Aorta (tissue), 5 donors: ENCODE measurements around the gene RCN1. TPM values are rescaled to one million over a fixed set of nuclear protein-coding genes. Genes with fewer than 3 reads are reported as not detected.

Experiments
- ATAC-seq: fragments of 200-7000 bp; cut with Tn5 transposase; one replicate; pipeline ENCODE4 v1.9.1; 2022; ENCODE audit warnings: moderate library complexity; ENCODE audit not compliant: low FRiP score
- DNase-seq, 2 donors: peaks; one replicate each; pipeline ENCODE4 v3.0.0-alpha.2; 2020
- H3K27ac ChIP-seq, 2 donors: one replicate each; pipeline ENCODE4 v1.5.1; 2013; ENCODE audit warnings: low read length in 2 of 2, mild to moderate bottlenecking in 2 of 2, moderate library complexity in 2 of 2, control low read depth in 1 of 2, inconsistent platforms in 1 of 2, low read depth in 1 of 2
- H3K27me3 ChIP-seq, 2 donors: one replicate each; pipeline ENCODE4 v1.6.1; 2013; ENCODE audit warnings: control low read depth in 1 of 2, low read length in 1 of 2, mild to moderate bottlenecking in 1 of 2, moderate library complexity in 1 of 2; ENCODE audit not compliant: insufficient read depth in 2 of 2, control insufficient read depth in 1 of 2
- H3K36me3 ChIP-seq, 2 donors: one replicate each; pipeline ENCODE4 v1.6.1; 2013; ENCODE audit warnings: control low read depth in 1 of 2, low read length in 1 of 2, mild to moderate bottlenecking in 1 of 2; ENCODE audit not compliant: insufficient read depth in 2 of 2, control insufficient read depth in 1 of 2
- H3K4me1 ChIP-seq, 2 donors: one replicate each; pipeline ENCODE4 v1.6.1; 2013; ENCODE audit warnings: low read length in 2 of 2, control low read depth in 1 of 2, mild to moderate bottlenecking in 1 of 2, moderate library complexity in 1 of 2; ENCODE audit not compliant: insufficient read depth in 2 of 2, control insufficient read depth in 1 of 2
- H3K4me3 ChIP-seq, 2 donors: one replicate each; pipeline ENCODE4 v1.5.1; 2013; ENCODE audit warnings: low read length in 2 of 2, control low read depth in 1 of 2, mild to moderate bottlenecking in 1 of 2
- H3K9me3 ChIP-seq: one replicate; pipeline ENCODE4 v1.6.1; 2013; ENCODE audit warnings: mild to moderate bottlenecking, low read length; ENCODE audit not compliant: control insufficient read depth
- WGBS, 2 donors: extraction: QIAGEN DNeasy Blood & Tissue Kit; methylation state at CpG; one replicate each; pipeline ENCODE4 v1.1.7; 2013; 5-methylcytosine and 5-hydroxymethylcytosine counted together
- intact Hi-C, 2 donors: fragments of 100-400 bp; cut with DNase I; formaldehyde crosslinking; loops; one replicate each; pipeline versions ENCODE4 v1.14.2 to v1.15.0; 2022
- polyA plus RNA-seq, 2 donors: library from polyadenylated mRNA; stranded (reverse); fragments of 200-250 nt; gene quantifications; one replicate each; pipeline ENCODE4 v1.2.3, GENCODE V29; 2013
- total RNA-seq, 2 donors: library from RNA; stranded (reverse); fragmentation: NEBNext Ultra II Directional; extraction: Animal tissue kit (Norgen Biotek cat#: 25700); gene quantifications; one replicate each; pipeline ENCODE4 v1.2.1, GENCODE V29; 2021
- donor health status: healthy with polysubstance abuse.
- donor health status: Bipolar disorder and iron deficiency.
- donor health status: DM: no; HTN: no; CAD: no.
- donor health status: DM: no; HTN: no; CAD: no.
- donor health status: DM: yes; HTN: yes; CAD: no.

The RCN1 gene
- total and polyA plus RNA-seq, 4 donors = 55.8 to 125 (median 92.2) TPM

DNA sequence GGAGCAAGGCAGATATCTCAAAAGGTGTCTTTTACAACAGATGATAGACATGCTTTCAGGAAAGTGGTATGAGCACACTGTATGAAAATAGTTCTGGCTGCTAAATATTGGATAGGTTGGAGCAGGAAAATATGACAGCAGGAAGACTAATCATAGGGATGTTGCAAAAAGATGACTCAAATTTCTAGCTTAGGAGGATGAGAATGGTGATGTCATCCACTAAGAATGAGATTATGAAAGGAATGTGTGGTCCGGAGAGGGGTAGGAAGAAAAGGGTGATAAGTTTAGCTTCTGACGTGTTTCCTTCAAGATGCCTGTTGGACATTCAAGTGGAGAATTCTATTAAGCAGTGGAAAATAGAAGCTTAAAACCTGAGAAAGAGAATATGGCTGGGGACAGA, 46.4 kb downstream of the RCN1 start:
- ATAC-seq (no peak), DNase-seq (no peak)
- Histone ChIP-seq H3K27me3 (no peaks in the 10 kb centered on the region), H3K4me3 (no peak overlapping the region), H3K9me3 (no peaks in the 10 kb centered on the region), H3K4me1 (peaks cover 0 to 4% of the 10 kb centered on the region in 2 donors), H3K27ac (no peak overlapping the region), H3K36me3 (no peaks in the 10 kb centered on the region)
- 17 to 21% methylated on average over 2 of the region's 2 CpGs for WGBS, 2 donors
- intact Hi-C loops = no loop called here

DNA sequence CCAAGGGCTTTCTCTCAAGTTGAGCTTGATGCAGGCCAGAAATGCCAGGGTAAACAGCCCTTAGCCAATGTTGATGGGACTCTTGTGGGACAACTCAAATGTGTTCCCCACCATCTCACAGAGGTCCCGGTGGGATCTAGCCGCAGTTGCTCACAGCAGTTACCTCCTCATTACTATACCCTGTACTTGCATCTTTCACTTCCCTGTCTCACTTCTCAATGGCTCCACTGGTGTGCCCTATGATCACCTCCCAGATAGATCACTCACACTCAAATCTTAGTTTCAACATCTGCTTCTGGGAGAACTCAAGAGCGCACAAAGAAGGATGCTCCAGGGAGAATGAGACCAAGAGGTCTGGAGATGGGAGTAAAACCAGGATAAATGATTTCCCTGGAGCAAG, 47.0 kb downstream of the RCN1 start:
- Histone ChIP-seq H3K36me3 (no peaks in the 10 kb centered on the region), H3K4me3 (no peak overlapping the region), H3K27me3 (no peaks in the 10 kb centered on the region), H3K9me3 (no peaks in the 10 kb centered on the region), H3K27ac (no peak overlapping the region), H3K4me1 (peaks cover 0 to 4% of the 10 kb centered on the region in 2 donors)
- 96 to 97% methylated on average over 3 of the region's 3 CpGs for WGBS, 2 donors
- ATAC-seq (no peak), DNase-seq (no peak)
- intact Hi-C loops = no loop called here

DNA sequence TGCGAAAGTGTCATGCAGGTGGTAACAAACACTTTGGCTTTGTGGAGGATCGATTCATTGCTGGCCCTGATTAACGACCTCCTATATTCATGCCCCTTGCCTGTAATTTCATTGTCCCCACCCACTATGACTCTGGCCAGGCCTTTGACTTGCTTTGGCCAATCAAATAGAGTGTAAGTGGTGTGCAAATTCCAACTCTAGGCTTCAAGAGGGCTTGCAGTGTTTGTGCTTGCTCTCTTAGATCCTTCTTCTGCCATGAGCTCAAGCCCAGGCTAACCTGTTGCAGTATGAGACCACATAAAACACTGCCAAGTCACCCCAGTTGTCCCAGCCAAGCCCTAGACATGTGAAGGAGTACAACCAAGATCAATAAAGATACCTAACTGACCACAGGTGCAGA, 48.0 kb downstream of the RCN1 start:
- no peaks in the 10 kb centered on the region for H3K27me3 ChIP-seq
- H3K27ac ChIP-seq = no peak overlapping the region
- H3K4me3 ChIP-seq = no peak overlapping the region
- no peaks in the 10 kb centered on the region for H3K36me3 ChIP-seq
- intact Hi-C loops = no loop called here
- WGBS, 2 donors = 89 to 90% methylated on average over 3 of the region's 3 CpGs
- DNase-seq (no peak), ATAC-seq (no peak)
- H3K4me1 ChIP-seq = peaks cover 0 to 4% of the 10 kb centered on the region in 2 donors
- no peaks in the 10 kb centered on the region for H3K9me3 ChIP-seq

DNA sequence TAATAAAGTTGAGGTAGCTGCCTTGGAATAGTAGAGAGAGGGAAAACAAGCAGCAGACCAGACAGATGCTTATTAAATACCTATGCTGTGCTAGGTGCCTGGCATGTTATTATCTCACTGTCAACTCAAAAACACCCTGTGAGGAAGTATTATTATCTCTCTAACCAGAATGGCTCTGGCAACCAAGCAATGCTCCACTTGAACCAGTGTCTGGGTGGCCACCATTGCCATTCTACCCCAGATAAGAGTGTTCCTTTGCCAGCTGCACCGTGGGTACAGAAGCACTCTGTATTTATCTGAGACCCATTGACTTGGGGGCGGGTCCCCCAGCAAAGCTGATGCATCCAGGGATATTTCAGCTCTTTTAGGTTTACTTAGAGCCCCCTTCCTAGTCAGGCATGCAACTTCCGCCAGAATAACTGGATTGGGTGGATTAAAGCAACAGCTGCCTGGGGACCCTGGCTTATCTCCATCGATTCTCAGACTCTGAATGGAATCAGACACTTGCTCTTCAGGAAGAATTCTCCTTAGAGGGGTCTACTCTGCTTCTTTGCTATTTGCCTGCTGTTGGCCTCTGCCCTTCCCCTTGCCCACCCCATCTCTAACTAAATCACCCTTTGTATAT, 49.1 kb downstream of the RCN1 start:
- no peak overlapping the region for H3K4me3 ChIP-seq
- DNase-seq (no peak), ATAC-seq (no peak)
- H3K27ac ChIP-seq = no peak overlapping the region
- no peaks in the 10 kb centered on the region for H3K9me3 ChIP-seq
- H3K36me3 ChIP-seq = no peaks in the 10 kb centered on the region
- WGBS, 2 donors = 67 to 70% methylated on average over 4 of the region's 4 CpGs
- peaks cover 0 to 4% of the 10 kb centered on the region in 2 donors for H3K4me1 ChIP-seq
- H3K27me3 ChIP-seq = no peaks in the 10 kb centered on the region
- intact Hi-C loops = no loop called here

DNA sequence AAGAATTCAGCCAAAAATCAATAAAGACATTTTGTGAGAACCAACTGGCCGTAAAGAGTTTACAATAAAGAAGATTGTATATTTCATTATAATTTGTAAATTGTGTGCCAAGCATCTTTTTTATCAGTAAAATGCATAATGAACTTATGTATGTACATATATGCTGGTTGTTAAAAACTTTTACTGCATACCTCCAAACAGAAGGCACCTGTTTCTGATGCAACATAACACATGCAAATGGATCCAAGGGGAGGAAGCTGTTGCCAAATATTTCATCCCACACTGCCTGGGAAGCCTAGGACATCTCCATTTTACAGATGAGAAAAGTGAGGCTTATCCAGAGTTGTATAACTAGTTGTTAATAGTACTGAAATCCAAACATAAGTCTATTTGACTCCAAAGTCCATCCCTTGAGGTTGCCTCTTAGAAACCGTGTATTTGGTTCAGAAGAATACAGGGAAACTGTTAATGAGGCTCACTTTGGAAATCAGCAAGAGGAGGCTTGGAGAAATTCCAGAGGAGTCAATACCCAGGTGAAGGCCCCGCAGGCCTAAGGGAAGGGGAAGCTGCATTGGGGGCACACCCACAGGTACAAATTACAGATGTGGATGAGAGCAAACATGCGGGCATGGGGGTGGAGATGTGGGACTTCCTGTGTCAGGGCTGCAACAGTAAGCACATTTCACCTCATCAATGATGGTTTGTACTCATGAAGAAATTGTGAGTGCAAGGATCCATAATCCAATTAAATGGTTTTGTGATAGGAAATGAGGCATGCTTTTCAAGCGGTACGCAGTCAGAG, 51.1 kb downstream of the RCN1 start:
- Histone ChIP-seq H3K9me3 (no peaks in the 10 kb centered on the region), H3K27ac (no peak overlapping the region), H3K27me3 (no peaks in the 10 kb centered on the region), H3K36me3 (no peaks in the 10 kb centered on the region), H3K4me3 (no peak overlapping the region), H3K4me1 (no peaks in the 10 kb centered on the region)
- intact Hi-C loops = no loop called here
- DNase-seq (no peak), ATAC-seq (no peak)
- WGBS, 2 donors = 83 to 87% methylated on average over 6 of the region's 6 CpGs

DNA sequence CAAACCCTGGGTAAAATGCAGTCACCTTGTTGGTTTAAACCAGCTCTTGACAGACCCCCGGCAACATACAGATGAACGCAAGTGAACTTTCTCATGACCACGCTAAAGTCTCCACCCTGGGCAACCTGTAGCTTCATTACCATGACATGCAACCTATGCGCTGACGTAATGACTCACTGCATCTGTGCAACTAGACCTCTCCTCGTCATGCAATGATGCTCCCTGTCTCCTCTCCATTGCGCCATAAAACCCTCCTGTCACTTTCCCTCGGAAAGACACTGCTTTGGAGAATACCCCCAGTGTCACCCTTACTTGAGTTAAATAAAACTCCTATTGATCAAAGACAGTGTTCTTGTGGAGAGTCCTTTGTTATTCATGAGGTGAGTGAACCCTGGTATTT, 52.5 kb downstream of the RCN1 start:
- no peaks in the 10 kb centered on the region for H3K27me3 ChIP-seq
- intact Hi-C loops = no loop called here

DNA sequence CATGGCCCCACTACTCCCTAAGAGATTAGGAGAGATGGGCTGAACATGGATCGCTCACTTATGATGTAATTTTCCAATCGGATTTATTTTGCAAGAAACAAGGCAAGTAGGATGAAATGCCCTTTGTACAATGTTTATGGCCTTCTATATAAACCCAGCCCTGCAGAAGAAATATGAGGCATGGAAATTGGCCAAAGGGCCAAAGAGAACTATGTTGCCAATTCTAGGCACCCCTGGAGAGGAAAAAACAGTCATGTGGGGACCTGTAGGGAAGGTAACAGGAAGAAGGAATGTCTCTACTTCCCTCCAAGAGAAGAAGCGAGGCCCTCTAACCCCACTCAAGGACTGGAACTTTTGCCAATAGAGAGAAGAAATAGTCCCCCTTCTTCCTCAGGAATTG, 54.4 kb downstream of the RCN1 start:
- 83 to 89% methylated on average over 3 of the region's 3 CpGs for WGBS, 2 donors
- DNase-seq (no peak), ATAC-seq (no peak)
- intact Hi-C loops = no loop called here
- no peaks in the 10 kb centered on the region for H3K36me3 ChIP-seq
- no peaks in the 10 kb centered on the region for H3K27me3 ChIP-seq
- no peaks in the 10 kb centered on the region for H3K4me1 ChIP-seq
- H3K4me3 ChIP-seq = no peak overlapping the region
- no peaks in the 10 kb centered on the region for H3K9me3 ChIP-seq
- no peak overlapping the region for H3K27ac ChIP-seq

More for the DNA sequence above, 52.5 kb downstream of the RCN1 start:
- DNase-seq = no peak
- H3K4me1 ChIP-seq = no peaks in the 10 kb centered on the region
- H3K36me3 ChIP-seq = no peaks in the 10 kb centered on the region
- H3K9me3 ChIP-seq = no peaks in the 10 kb centered on the region
- H3K27ac ChIP-seq = no peak overlapping the region
- no peak overlapping the region for H3K4me3 ChIP-seq
- WGBS, 2 donors = 81 to 88% methylated on average over 8 of the region's 8 CpGs
- no peak for ATAC-seq

DNA sequence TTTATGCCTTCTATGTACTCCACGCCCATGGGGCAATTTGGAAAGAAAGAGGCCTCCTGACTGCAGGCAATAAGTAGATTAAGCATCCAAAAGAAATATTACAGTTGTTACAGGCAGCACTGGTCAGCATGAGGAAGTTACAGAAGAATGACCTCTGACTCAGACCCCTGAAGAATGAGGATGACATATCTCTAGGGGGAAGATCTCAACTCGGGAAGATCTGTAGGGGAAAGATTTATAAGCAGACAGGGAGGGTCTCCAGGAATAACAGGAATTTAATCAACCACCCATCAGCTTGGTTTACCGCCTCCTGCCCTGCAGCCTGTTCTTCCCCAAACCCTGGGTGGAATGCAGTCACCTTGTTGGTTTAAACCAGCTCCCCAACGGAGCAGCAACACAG, 58.0 kb downstream of the RCN1 start:
- Histone ChIP-seq H3K27ac (no peak overlapping the region), H3K36me3 (no peaks in the 10 kb centered on the region), H3K4me3 (no peak overlapping the region), H3K9me3 (no peaks in the 10 kb centered on the region), H3K27me3 (no peaks in the 10 kb centered on the region), H3K4me1 (no peaks in the 10 kb centered on the region)
- 54 to 59% methylated on average over 4 of the region's 4 CpGs for whole genome bisulfite sequencing, 2 donors
- DNase-seq (no peak), ATAC-seq (no peak)
- intact Hi-C loops = no loop called here

DNA sequence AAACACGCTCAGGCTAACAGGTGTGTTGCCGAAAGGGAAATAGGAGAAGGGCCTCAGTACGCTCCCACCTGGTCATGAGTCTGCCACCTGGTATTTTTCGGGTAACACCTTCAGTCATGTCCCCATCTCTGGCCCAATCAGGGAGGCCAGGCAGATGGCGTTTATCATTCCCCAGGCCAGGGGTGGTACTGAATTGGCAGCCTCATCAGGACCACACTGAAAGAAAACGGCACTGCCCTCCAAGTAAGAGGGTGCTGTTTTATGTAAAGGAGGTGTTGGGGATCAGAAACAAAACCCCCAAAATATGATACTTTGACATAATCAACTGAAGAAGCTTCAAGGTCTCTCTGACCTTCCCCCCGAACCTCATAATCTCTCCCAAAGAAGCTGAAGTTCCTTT, 58.9 kb downstream of the RCN1 start:
- no peak for ATAC-seq
- Histone ChIP-seq H3K27ac (no peak overlapping the region), H3K36me3 (no peaks in the 10 kb centered on the region), H3K27me3 (no peaks in the 10 kb centered on the region), H3K4me1 (no peaks in the 10 kb centered on the region), H3K9me3 (no peaks in the 10 kb centered on the region), H3K4me3 (no peak overlapping the region)
- WGBS, 2 donors = 86 to 89% methylated on average over 7 of the region's 7 CpGs
- no peak for DNase-seq
- intact Hi-C loops = no loop called here
